Central memory CD8-positive, alpha-beta T cell (primary cell): ENCODE data around the gene SCEL.

ENCODE experiments used
- ATAC-seq: fragments of 150-1000 bp; cut with Tn5 transposase; replicated peaks from 2 replicates; pipeline ENCODE4 v1.10.0; 2022; ENCODE audit warnings: mild to moderate bottlenecking, moderate FRiP score, moderate number of reproducible peaks; ENCODE audit not compliant: poor library complexity, severe bottlenecking; ENCODE audit errors: extremely low read depth
- DNase-seq, 2 donors: peaks; one replicate each; pipeline ENCODE4 v3.0.0; 2021; ENCODE audit warnings: low spot score in 2 of 2
- H3K27ac Mint-ChIP-seq: one replicate; pipeline ENCODE4 v1.8.0; 2022; ENCODE audit warnings: low read depth, mild to moderate bottlenecking, moderate library complexity, mixed read lengths
- H3K27me3 Mint-ChIP-seq: one replicate; pipeline ENCODE4 v1.8.0; 2022; ENCODE audit warnings: mixed read lengths
- H3K36me3 Mint-ChIP-seq: one replicate; pipeline ENCODE4 v1.8.0; 2022; ENCODE audit warnings: mild to moderate bottlenecking, moderate library complexity, mixed read lengths; ENCODE audit not compliant: insufficient read depth
- H3K4me1 Mint-ChIP-seq: one replicate; pipeline ENCODE4 v1.8.0; 2022; ENCODE audit warnings: mixed read lengths
- H3K4me3 Mint-ChIP-seq: one replicate; pipeline ENCODE4 v1.8.0; 2022; ENCODE audit warnings: mild to moderate bottlenecking, moderate library complexity, mixed read lengths
- H3K9me3 Mint-ChIP-seq: one replicate; pipeline ENCODE4 v1.8.0; 2022; ENCODE audit warnings: mixed read lengths

Gene SCEL

GRCh38 chr13:77535448-77535847, at the start of gene SCEL:
Gene SCEL (plus strand): TSS chr13:77535706. CDS start chr13:77555876, 20,170 bp downstream.
- Mint-ChIP-seq H3K27me3 (peaks cover 29% of the 10 kb centered on the region), H3K27ac (no peak within 1 kb of the TSS), H3K4me3 (no peak within 1 kb of the TSS), H3K36me3 (no peaks in the 10 kb centered on the region), H3K9me3 (no peaks in the 10 kb centered on the region), H3K4me1 (no peaks in the 10 kb centered on the region)
- no peak for ATAC-seq
- DNase-seq, result no peak

GRCh38 chr13:77489566-77490337, 45.8 kb upstream of the SCEL start:
- Mint-ChIP-seq H3K4me1 (no peaks in the 10 kb centered on the region), H3K36me3 (no peaks in the 10 kb centered on the region), H3K9me3 (no peaks in the 10 kb centered on the region), H3K4me3 (no peak overlapping the region), H3K27ac (no peak overlapping the region), H3K27me3 (peaks cover 14% of the 10 kb centered on the region)
- no peak for DNase-seq
- no peak for ATAC-seq

DNA sequence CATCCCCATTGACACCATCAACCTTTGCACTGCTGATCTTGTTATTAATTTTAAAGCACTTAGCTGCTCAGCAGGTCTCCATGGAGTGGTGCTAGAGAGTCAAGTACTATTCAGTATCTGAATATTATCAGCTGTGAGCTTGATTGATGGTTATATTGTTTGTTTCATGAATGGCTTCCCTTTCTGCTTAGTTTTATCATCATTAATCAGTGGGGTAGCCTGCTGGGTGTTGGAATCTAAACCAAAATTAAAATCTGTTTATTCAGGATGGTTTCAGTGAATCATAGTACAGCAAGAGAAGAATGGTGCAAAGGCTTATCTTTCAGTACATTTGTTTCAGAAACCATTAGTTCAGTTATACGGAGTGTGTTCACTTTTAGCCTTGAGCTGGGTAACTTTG, 42.5 kb upstream of the SCEL start:
- ATAC-seq (no peak), DNase-seq (no peak)
- Mint-ChIP-seq H3K9me3 (no peaks in the 10 kb centered on the region), H3K27ac (no peak overlapping the region), H3K4me3 (no peak overlapping the region), H3K27me3 (peaks cover 14% of the 10 kb centered on the region), H3K4me1 (no peaks in the 10 kb centered on the region), H3K36me3 (no peaks in the 10 kb centered on the region)

- Mint-ChIP-seq H3K4me1 (no peaks in the 10 kb centered on the region), H3K27ac (no peak overlapping the region), H3K4me3 (no peak overlapping the region), H3K36me3 (no peaks in the 10 kb centered on the region), H3K27me3 (peaks cover 14% of the 10 kb centered on the region), H3K9me3 (no peaks in the 10 kb centered on the region)
- DNase-seq, result no peak
- no peak for ATAC-seq
Measured at GRCh38 chr13:77494226-77494625, 41.3 kb upstream of the SCEL start.

- no peak overlapping the region for H3K27ac Mint-ChIP-seq
- H3K4me1 Mint-ChIP-seq, result no peaks in the 10 kb centered on the region
- H3K27me3 Mint-ChIP-seq, result no peaks in the 10 kb centered on the region
- H3K4me3 Mint-ChIP-seq, result no peak overlapping the region
- no peak for ATAC-seq
- no peak for DNase-seq
- no peaks in the 10 kb centered on the region for H3K9me3 Mint-ChIP-seq
- no peaks in the 10 kb centered on the region for H3K36me3 Mint-ChIP-seq
Measured at GRCh38 chr13:77497350-77497749, 38.2 kb upstream of the SCEL start.

DNA sequence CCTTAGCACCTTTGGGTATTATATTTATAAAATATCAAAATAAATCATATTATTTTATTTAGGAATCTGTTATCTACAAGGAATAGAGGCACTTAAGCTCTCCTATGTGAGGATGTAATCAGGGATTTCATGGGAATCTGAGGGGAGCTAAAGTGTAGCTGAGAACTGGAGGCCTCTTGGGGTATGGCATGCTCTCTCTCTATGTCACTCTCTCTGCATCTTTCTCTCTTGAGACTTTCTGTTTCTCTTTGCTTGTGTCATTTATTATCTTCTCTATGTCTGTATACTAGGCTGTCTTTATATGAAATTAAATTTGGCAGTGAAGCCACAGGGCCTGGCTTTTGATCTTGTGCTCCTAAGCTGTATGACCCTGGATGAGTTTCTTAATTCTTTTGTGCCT, 37.7 kb upstream of the SCEL start:
- no peaks in the 10 kb centered on the region for H3K36me3 Mint-ChIP-seq
- H3K9me3 Mint-ChIP-seq, result no peaks in the 10 kb centered on the region
- H3K27me3 Mint-ChIP-seq, result no peaks in the 10 kb centered on the region
- H3K4me3 Mint-ChIP-seq, result no peak overlapping the region
- ATAC-seq (no peak), DNase-seq (no peak)
- H3K4me1 Mint-ChIP-seq, result no peaks in the 10 kb centered on the region
- H3K27ac Mint-ChIP-seq, result no peak overlapping the region

DNA sequence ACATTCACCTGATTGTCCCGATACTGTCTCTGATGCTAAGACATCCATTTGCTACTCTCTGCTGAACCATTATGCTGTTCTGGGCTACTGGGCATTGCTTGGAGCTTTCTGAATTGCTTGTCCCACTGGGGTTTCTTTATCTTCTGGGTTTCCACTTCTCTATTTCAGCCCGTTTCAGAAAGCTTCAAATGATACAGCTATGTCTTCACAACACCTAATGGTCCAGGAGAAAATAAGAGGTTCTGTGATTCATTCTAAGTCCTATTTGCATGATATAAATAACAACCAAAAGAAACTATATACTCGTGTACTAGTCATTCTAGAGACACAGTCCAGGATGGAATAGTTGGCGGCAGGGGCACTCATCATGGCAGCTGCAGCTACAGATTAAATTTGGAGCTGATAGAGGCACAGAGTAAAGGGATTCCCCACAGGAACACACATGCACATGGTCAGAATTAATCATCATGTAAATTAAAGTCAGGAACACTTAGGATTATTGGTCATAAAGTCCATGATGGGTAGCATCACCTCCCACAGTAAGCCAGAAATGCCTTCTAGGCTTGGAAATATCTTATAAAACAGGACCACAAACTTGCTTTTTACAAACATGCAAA, 33.3 kb upstream of the SCEL start:
- H3K4me3 Mint-ChIP-seq, result no peak overlapping the region
- no peak for ATAC-seq
- H3K27ac Mint-ChIP-seq, result no peak overlapping the region
- H3K4me1 Mint-ChIP-seq, result no peaks in the 10 kb centered on the region
- no peaks in the 10 kb centered on the region for H3K9me3 Mint-ChIP-seq
- DNase-seq, result no peak
- no peaks in the 10 kb centered on the region for H3K27me3 Mint-ChIP-seq
- H3K36me3 Mint-ChIP-seq, result no peaks in the 10 kb centered on the region

DNA sequence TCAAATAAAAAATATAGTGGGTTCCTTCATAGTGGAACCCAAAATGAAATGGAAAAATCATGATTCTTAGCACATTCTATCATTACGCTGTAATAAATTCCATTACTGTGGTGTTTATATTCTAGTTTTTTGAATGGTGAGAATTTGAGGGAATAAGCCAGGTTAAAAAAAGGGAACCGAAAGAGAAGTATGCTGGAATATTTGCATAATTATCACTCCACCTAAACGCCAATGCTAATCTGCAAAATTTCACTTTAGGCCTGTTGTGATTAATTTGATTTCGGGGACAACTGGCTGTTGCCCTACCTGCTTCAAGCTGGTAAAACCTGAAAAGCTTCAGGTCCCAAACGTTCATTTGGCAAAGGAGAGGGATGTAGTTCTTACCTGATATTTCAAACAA, 32.1 kb upstream of the SCEL start:
- ATAC-seq (no peak), DNase-seq (no peak)
- no peaks in the 10 kb centered on the region for H3K4me1 Mint-ChIP-seq
- no peak overlapping the region for H3K4me3 Mint-ChIP-seq
- no peak overlapping the region for H3K27ac Mint-ChIP-seq
- H3K36me3 Mint-ChIP-seq, result no peaks in the 10 kb centered on the region
- H3K9me3 Mint-ChIP-seq, result no peaks in the 10 kb centered on the region
- H3K27me3 Mint-ChIP-seq, result peaks cover 10% of the 10 kb centered on the region

DNA sequence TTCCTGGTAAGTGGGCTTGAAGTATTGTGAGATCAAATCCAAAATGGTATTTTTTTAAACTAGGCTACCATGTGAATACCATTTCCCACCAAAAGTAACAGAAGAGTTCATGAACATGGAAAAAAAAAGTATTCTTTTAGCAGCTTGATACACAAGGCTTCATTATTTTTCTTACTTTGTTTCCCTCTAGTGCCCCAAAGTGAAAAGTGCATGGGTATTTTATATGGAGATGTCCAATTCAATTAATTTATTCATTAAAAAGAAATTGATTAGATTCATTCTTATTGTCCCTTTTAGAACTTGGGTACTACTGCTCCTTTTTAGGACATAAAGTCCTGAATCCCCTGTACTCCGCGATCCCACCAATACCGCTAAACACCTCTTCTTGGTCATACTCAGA, 28.6 kb upstream of the SCEL start:
- no peaks in the 10 kb centered on the region for H3K9me3 Mint-ChIP-seq
- no peak overlapping the region for H3K27ac Mint-ChIP-seq
- no peak for DNase-seq
- no peak for ATAC-seq
- peaks cover 2% of the 10 kb centered on the region for H3K36me3 Mint-ChIP-seq
- H3K4me1 Mint-ChIP-seq, result no peaks in the 10 kb centered on the region
- H3K27me3 Mint-ChIP-seq, result peaks cover 22% of the 10 kb centered on the region
- H3K4me3 Mint-ChIP-seq, result no peak overlapping the region

DNA sequence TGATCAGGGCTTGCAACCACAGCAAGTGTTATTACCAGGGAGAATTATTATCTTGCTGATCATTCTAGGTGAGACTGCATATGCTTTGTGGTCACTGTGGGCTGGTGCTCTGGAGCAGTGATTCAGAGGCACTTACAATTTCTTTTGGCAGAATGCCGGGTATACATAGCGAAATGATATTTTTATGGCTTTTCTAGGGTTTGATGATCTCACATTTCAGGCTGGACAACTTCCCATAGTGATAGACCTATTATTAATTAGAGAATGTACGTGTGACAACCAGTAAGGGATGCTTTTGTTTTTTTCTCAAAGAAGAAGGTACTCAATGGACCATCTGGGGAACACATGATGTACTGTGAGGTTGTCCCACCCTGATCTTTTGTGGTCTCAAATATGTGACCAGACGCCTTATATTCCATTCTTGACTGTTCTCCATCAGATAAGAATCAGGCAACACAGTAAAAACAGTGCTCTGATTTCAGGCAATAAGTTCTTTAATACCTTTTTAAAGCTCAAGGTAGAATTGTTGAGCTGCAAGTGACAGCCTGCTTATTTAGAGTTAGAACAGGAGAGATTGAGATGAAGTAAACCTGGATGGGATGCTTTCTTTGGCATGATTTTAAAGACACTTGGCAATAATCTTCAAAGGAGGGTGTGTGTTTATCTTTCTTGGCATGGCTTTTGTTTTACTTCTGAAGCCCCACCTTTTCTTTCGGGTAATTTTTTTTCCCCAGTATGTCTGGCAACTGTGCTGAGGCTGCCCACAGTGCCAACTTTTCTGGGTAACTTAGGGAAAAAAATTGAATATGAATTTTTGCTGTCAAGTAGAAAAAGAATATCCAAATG, 27.4 kb upstream of the SCEL start:
- H3K4me1 Mint-ChIP-seq, result no peaks in the 10 kb centered on the region
- H3K27me3 Mint-ChIP-seq, result peaks cover 22% of the 10 kb centered on the region
- no peak for DNase-seq
- H3K4me3 Mint-ChIP-seq, result no peak overlapping the region
- H3K36me3 Mint-ChIP-seq, result peaks cover 2% of the 10 kb centered on the region
- no peaks in the 10 kb centered on the region for H3K9me3 Mint-ChIP-seq
- no peak for ATAC-seq
- no peak overlapping the region for H3K27ac Mint-ChIP-seq

- Mint-ChIP-seq H3K4me1 (peaks cover 2% of the 10 kb centered on the region), H3K9me3 (no peaks in the 10 kb centered on the region), H3K27me3 (peaks cover 22% of the 10 kb centered on the region), H3K27ac (no peak overlapping the region), H3K4me3 (no peak overlapping the region), H3K36me3 (peaks cover 2% of the 10 kb centered on the region)
- no peak for DNase-seq
- no peak for ATAC-seq
Measured at GRCh38 chr13:77508959-77509620, 26.4 kb upstream of the SCEL start.

GRCh38 chr13:77510156-77510555, 25.4 kb upstream of the SCEL start:
- peaks cover 7% of the 10 kb centered on the region for H3K4me1 Mint-ChIP-seq
- H3K4me3 Mint-ChIP-seq, result no peak overlapping the region
- no peaks in the 10 kb centered on the region for H3K9me3 Mint-ChIP-seq
- peaks cover 22% of the 10 kb centered on the region for H3K27me3 Mint-ChIP-seq
- DNase-seq (no peak), ATAC-seq (no peak)
- H3K27ac Mint-ChIP-seq, result no peak overlapping the region
- H3K36me3 Mint-ChIP-seq, result peaks cover 2% of the 10 kb centered on the region
